Natural killer cell (primary cell): Measurements from ENCODE around the gene NRXN3. TPM values are rescaled to one million over a fixed set of nuclear protein-coding genes. Genes with fewer than 3 reads are reported as not detected.

Experiments
- ATAC-seq, 3 donors: fragments of 150-1000 bp in 2 of 3; fragments of 200-7000 bp in 1 of 3; cut with Tn5 transposase; 1 replicate in 1 of 3; 2 replicates in 2 of 3; pipeline ENCODE4 v1.10.0; 2021; ENCODE audit warnings: mild to moderate bottlenecking in 2 of 3, moderate library complexity in 2 of 3
- DNase-seq, 2 donors: peaks; one replicate each; pipeline versions ENCODE4 v3.0.0 to v3.0.0-alpha.2; 2013 to 2021; ENCODE audit warnings: mixed read lengths in 1 of 2
- H3K27ac ChIP-seq: one replicate; pipeline ENCODE4 v1.5.1; 2013; ENCODE audit warnings: mild to moderate bottlenecking, low read length
- H3K27me3 ChIP-seq: one replicate; pipeline ENCODE4 v1.6.1; 2013; ENCODE audit warnings: low read length; ENCODE audit not compliant: control insufficient read depth, insufficient read depth
- H3K36me3 ChIP-seq: one replicate; pipeline ENCODE4 v1.6.1; 2013; ENCODE audit warnings: low read length; ENCODE audit not compliant: control insufficient read depth, insufficient read depth
- H3K4me1 ChIP-seq: one replicate; pipeline ENCODE4 v1.6.1; 2013; ENCODE audit warnings: low read length; ENCODE audit not compliant: control insufficient read depth, insufficient read depth
- H3K4me3 ChIP-seq: one replicate; pipeline ENCODE4 v1.5.1; 2013; ENCODE audit warnings: low read length
- H3K9me3 ChIP-seq: one replicate; pipeline ENCODE4 v1.6.1; 2013; ENCODE audit warnings: low read length; ENCODE audit not compliant: control insufficient read depth, insufficient read depth
- H3K27ac Mint-ChIP-seq, 2 donors: one replicate each; pipeline ENCODE4 v1.8.0; 2022; ENCODE audit warnings: mild to moderate bottlenecking in 2 of 2, mixed read lengths in 2 of 2, moderate library complexity in 1 of 2
- H3K27me3 Mint-ChIP-seq, 2 donors: one replicate each; pipeline ENCODE4 v1.8.0; 2022; ENCODE audit warnings: low read depth in 2 of 2, mixed read lengths in 2 of 2
- H3K36me3 Mint-ChIP-seq: one replicate; pipeline ENCODE4 v1.8.0; 2022; ENCODE audit warnings: mixed read lengths
- H3K4me1 Mint-ChIP-seq, 2 donors: one replicate each; pipeline ENCODE4 v1.8.0; 2022; ENCODE audit warnings: mixed read lengths in 2 of 2
- H3K4me3 Mint-ChIP-seq: one replicate; pipeline ENCODE4 v1.8.0; 2022; ENCODE audit warnings: mild to moderate bottlenecking, moderate library complexity, mixed read lengths
- H3K9me3 Mint-ChIP-seq, 2 donors: one replicate each; pipeline ENCODE4 v1.8.0; 2022; ENCODE audit warnings: mixed read lengths in 2 of 2
- CTCF ChIP-seq: fragments of 200-600 bp; IDR thresholded peaks from one replicate; pipeline ENCODE4 v1.8.0; 2022; ENCODE audit warnings: antibody characterized with exemption
- WGBS: methylation state at CpG from one replicate; pipeline ENCODE4 v1.1.7; 2013; ENCODE audit warnings: missing lambda C conversion rate; ENCODE audit not compliant: insufficient coverage; 5-methylcytosine and 5-hydroxymethylcytosine counted together
- intact Hi-C: fragments of 100-400 bp; cut with micrococcal nuclease; formaldehyde crosslinking; loops from one replicate; pipeline ENCODE4 v1.14.2; 2022
- total RNA-seq, 4 donors: library from RNA; stranded (reverse); fragments of 120-200 nt in 1 of 4; gene quantifications; one replicate each; pipeline versions ENCODE4 v1.2.3 to v1.2.4, GENCODE V29; 2013 to 2022

NRXN3 gene
- total RNA-seq, 3 donors from 2014 or later (not counting 1 experiment from before 2014, with no cell fraction given), result not detected

DNA sequence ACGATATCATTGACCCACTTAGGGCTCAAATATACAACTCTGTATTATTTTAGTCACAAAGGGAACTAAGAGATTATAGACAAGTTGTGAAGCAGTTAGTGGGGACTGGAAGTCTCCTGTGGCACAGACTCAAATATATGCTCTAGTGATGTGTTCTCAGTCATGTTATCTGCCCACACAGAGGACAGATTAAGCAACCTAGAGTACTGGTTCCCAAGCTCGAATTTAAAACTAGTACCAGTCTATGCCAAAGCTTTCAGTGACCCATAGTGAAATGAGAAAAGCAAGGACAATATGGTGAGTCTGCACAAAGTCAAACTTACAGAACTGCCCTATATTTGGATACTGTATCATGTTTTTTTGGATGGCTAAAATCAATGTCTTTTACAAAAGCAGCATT lies 1651.9 kb downstream of the NRXN3 start:
- Histone ChIP-seq H3K9me3 (no peaks in the 10 kb centered on the region), H3K4me3 (no peak overlapping the region), H3K4me1 (no peaks in the 10 kb centered on the region), H3K27me3 (no peaks in the 10 kb centered on the region), H3K36me3 (no peaks in the 10 kb centered on the region), H3K27ac (no peak overlapping the region)
- no peaks in the 10 kb centered on the region for H3K36me3 Mint-ChIP-seq
- H3K4me1 Mint-ChIP-seq, result no peaks in the 10 kb centered on the region
- WGBS, result 65% methylated on average over 1 of the region's 2 CpGs
- ATAC-seq (no peak), DNase-seq (no peak)
- no peak overlapping the region for H3K4me3 Mint-ChIP-seq
- TF ChIP-seq CTCF, result no peak
- no peak overlapping the region for H3K27ac Mint-ChIP-seq
- H3K27me3 Mint-ChIP-seq, result no peaks in the 10 kb centered on the region
- peaks cover 2 to 9% of the 10 kb centered on the region in 2 donors for H3K9me3 Mint-ChIP-seq
- intact Hi-C loops, result no loop called here

GRCh38 chr14:79825046-79825521 lies 1654.9 kb downstream of the NRXN3 start:
- Histone ChIP-seq H3K4me3 (no peak overlapping the region), H3K9me3 (no peaks in the 10 kb centered on the region), H3K4me1 (no peaks in the 10 kb centered on the region), H3K27me3 (no peaks in the 10 kb centered on the region), H3K36me3 (no peaks in the 10 kb centered on the region), H3K27ac (no peak overlapping the region)
- intact Hi-C loops, result no loop called here
- no peak for TF ChIP-seq CTCF
- H3K27me3 Mint-ChIP-seq, result no peaks in the 10 kb centered on the region
- H3K27ac Mint-ChIP-seq, result no peak overlapping the region
- H3K4me1 Mint-ChIP-seq, result no peaks in the 10 kb centered on the region
- H3K36me3 Mint-ChIP-seq, result no peaks in the 10 kb centered on the region
- no peak for ATAC-seq
- 67% methylated on average over 3 of the region's 6 CpGs for WGBS
- H3K9me3 Mint-ChIP-seq, result peaks cover 7 to 12% of the 10 kb centered on the region in 2 donors
- H3K4me3 Mint-ChIP-seq, result no peak overlapping the region
- DNase-seq, result no peak

DNA sequence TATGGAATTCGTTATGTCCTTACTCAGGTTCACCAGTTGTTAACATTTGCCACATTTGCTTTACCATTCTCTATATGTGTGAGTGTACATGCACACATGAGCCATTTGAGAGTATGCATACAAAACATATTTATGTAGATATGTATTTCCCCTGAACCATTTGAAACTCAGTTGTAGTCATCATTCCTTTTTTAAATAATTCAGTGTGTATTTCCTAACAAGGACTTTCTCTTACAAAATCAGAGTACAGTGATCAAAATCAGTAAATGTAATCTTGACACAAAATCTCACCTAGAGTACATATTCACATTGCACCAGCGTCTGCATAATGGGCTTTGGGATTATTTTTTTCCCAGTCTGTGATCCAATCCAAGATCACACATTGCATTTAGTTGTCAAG lies 1656.2 kb downstream of the NRXN3 start:
- 94% methylated on average over 1 of the region's 2 CpGs for WGBS
- Mint-ChIP-seq H3K27ac (no peak overlapping the region), H3K4me1 (no peaks in the 10 kb centered on the region)

More for the DNA sequence above, 1656.2 kb downstream of the NRXN3 start:
- H3K27me3 ChIP-seq, result no peaks in the 10 kb centered on the region
- DNase-seq (no peak), ATAC-seq (no peak)
- H3K27me3 Mint-ChIP-seq, result no peaks in the 10 kb centered on the region
- H3K9me3 ChIP-seq, result no peaks in the 10 kb centered on the region
- no peaks in the 10 kb centered on the region for H3K36me3 ChIP-seq
- H3K4me3 Mint-ChIP-seq, result no peak overlapping the region
- H3K9me3 Mint-ChIP-seq, result peaks cover 7 to 12% of the 10 kb centered on the region in 2 donors
- no peak overlapping the region for H3K4me3 ChIP-seq
- no peaks in the 10 kb centered on the region for H3K36me3 Mint-ChIP-seq
- TF ChIP-seq CTCF, result no peak
- H3K4me1 ChIP-seq, result no peaks in the 10 kb centered on the region
- intact Hi-C loops, result no loop called here
- no peak overlapping the region for H3K27ac ChIP-seq
